Measurements from ENCODE around the gene ZZZ3. TPM values are rescaled to one million over a fixed set of nuclear protein-coding genes. Genes with fewer than 3 reads are reported as not detected.
A peak's percentile ranks its signal among the peaks of the same experiment; 100 is the strongest.

ZZZ3 gene
- 72.6 and 117 TPM in 2 replicates for total RNA-seq (2014; rRNA removed; shearing (Covaris generic))
- polyA plus RNA-seq (2016; fragmentation: Nextera tagmentation; extraction: Ambion mirVana), result 42.4 and 43.8 TPM in 2 replicates

GRCh38 chr1:77682460-77683159 lies at the start of gene ZZZ3:
Gene ZZZ3, minus strand, starts transcription at chr1:77682658. Its CDS starts 49,304 bp downstream, at chr1:77633354.
- peak; percentile 96 for DNase-seq
- in situ Hi-C loops (cut with MboI), result loop anchor here (10.0 to 25.0 kb wide), 2 partner anchors 528 to 1520 kb away; no protein-coding TSS in a partner anchor
- Histone ChIP-seq H2AFZ (peak within 1 kb of the TSS; percentile 91), H3K27ac (peak within 1 kb of the TSS; percentile 96), H4K20me1 (ENCODE audit: insufficient read depth) (peaks cover 10% of the 10 kb centered on the region; the same call in 1 of the 2 replicates), H3K9me3 (ENCODE audit: low read depth) (no peaks in the 10 kb centered on the region), H3F3A (ENCODE audit: insufficient read depth) (peaks cover 47% of the 10 kb centered on the region), H3K4me1 (ENCODE audit: insufficient read depth) (peaks cover 48% of the 10 kb centered on the region), H3K4me2 (ENCODE audit: unreplicated experiment) (peak within 1 kb of the TSS; percentile 93), H3K4me3 (peak within 1 kb of the TSS; percentile 99), H3K9me2 (ENCODE audit: insufficient read depth) (no peaks in the 10 kb centered on the region), H3K27me3 (replicated peaks; ENCODE audit: insufficient read depth) (no peaks in the 10 kb centered on the region), H3K9ac (peak within 1 kb of the TSS; percentile 93), H3K36me3 (ENCODE audit: low read depth) (no peaks in the 10 kb centered on the region), H3K79me2 (ENCODE audit: insufficient read depth) (peaks cover 48% of the 10 kb centered on the region)
- 1% methylated on average over 33 to 41 of the region's 56 CpGs for WGBS, 2 experiments (ENCODE audit: low coverage in 1 of 2, low lambda C conversion rate in 2 of 2, missing lambda C conversion rate in 2 of 2)
- TF ChIP-seq EZH2phosphoT487 (IDR thresholded peaks at IDR 0.05; ENCODE audit: insufficient read depth, low read depth) (no peak), EZH2 (IDR thresholded peaks at IDR 0.05; ENCODE audit: insufficient read depth, poor library complexity, severe bottlenecking) (no peak)

GRCh38 chr1:77732090-77732489 lies 49.6 kb upstream of the ZZZ3 start:
- peaks cover 45% of the 10 kb centered on the region for H3K36me3 ChIP-seq (ENCODE audit: low read depth)
- H3K4me3 ChIP-seq, result no peak overlapping the region
- no peak overlapping the region for H2AFZ ChIP-seq
- H3K27me3 ChIP-seq (replicated peaks; ENCODE audit: insufficient read depth), result no peaks in the 10 kb centered on the region
- TF ChIP-seq EZH2 (IDR thresholded peaks at IDR 0.05; ENCODE audit: insufficient read depth, poor library complexity, severe bottlenecking) (no peak), EZH2phosphoT487 (IDR thresholded peaks at IDR 0.05; ENCODE audit: insufficient read depth, low read depth) (no peak)
- no peak overlapping the region for H3K27ac ChIP-seq
- no peaks in the 10 kb centered on the region for H3K4me1 ChIP-seq (ENCODE audit: insufficient read depth)
- no peaks in the 10 kb centered on the region for H3K9me3 ChIP-seq (ENCODE audit: low read depth)
- DNase-seq, result no peak
- WGBS, 2 experiments (ENCODE audit: low coverage in 1 of 2, low lambda C conversion rate in 2 of 2, missing lambda C conversion rate in 2 of 2), result 100% methylated on average over 1 of the region's 1 CpG
- peaks cover 35% of the 10 kb centered on the region for H3K79me2 ChIP-seq (ENCODE audit: insufficient read depth)
- no peaks in the 10 kb centered on the region for H3F3A ChIP-seq (ENCODE audit: insufficient read depth)
- in situ Hi-C loops (cut with MboI), result no loop called here
- no peak overlapping the region for H3K9ac ChIP-seq
- H3K9me2 ChIP-seq (ENCODE audit: insufficient read depth), result no peaks in the 10 kb centered on the region
- H4K20me1 ChIP-seq (ENCODE audit: insufficient read depth), result no peaks in the 10 kb centered on the region
- H3K4me2 ChIP-seq (ENCODE audit: unreplicated experiment), result no peak overlapping the region

GRCh38 chr1:77725706-77726105 lies 43.2 kb upstream of the ZZZ3 start:
- TF ChIP-seq EZH2 (IDR thresholded peaks at IDR 0.05; ENCODE audit: insufficient read depth, poor library complexity, severe bottlenecking) (no peak), EZH2phosphoT487 (IDR thresholded peaks at IDR 0.05; ENCODE audit: insufficient read depth, low read depth) (no peak)
- no peak for DNase-seq
- Histone ChIP-seq H3K9me2 (ENCODE audit: insufficient read depth) (no peaks in the 10 kb centered on the region), H3K36me3 (ENCODE audit: low read depth) (peaks cover 79% of the 10 kb centered on the region), H3K27me3 (replicated peaks; ENCODE audit: insufficient read depth) (no peaks in the 10 kb centered on the region), H4K20me1 (ENCODE audit: insufficient read depth) (no peaks in the 10 kb centered on the region), H3F3A (ENCODE audit: insufficient read depth) (0 out of 2 replicates have a peak, but pooled peaks cover 6% of the 10 kb centered on the region), H3K4me3 (no peak overlapping the region), H3K27ac (no peak overlapping the region), H2AFZ (no peak overlapping the region), H3K79me2 (ENCODE audit: insufficient read depth) (peaks cover 6% of the 10 kb centered on the region; the same call in 1 of the 2 replicates), H3K4me2 (ENCODE audit: unreplicated experiment) (no peak overlapping the region), H3K4me1 (ENCODE audit: insufficient read depth) (no peaks in the 10 kb centered on the region), H3K9me3 (ENCODE audit: low read depth) (no peaks in the 10 kb centered on the region), H3K9ac (no peak overlapping the region)
- in situ Hi-C loops (cut with MboI), result no loop called here
- 97 to 98% methylated on average over 4 of the region's 4 CpGs for WGBS, 2 experiments (ENCODE audit: low coverage in 1 of 2, low lambda C conversion rate in 2 of 2, missing lambda C conversion rate in 2 of 2)

GRCh38 chr1:77718181-77718580 lies 35.7 kb upstream of the ZZZ3 start:
- in situ Hi-C loops (cut with MboI), result no loop called here
- no peak overlapping the region for H3K4me3 ChIP-seq
- no peak overlapping the region for H3K9ac ChIP-seq
- H3K4me2 ChIP-seq (ENCODE audit: unreplicated experiment), result no peak overlapping the region
- peaks cover 59% of the 10 kb centered on the region for H3K36me3 ChIP-seq (ENCODE audit: low read depth)
- no peak for DNase-seq
- 97 to 99% methylated on average over 2 of the region's 2 CpGs for WGBS, 2 experiments (ENCODE audit: low coverage in 1 of 2, low lambda C conversion rate in 2 of 2, missing lambda C conversion rate in 2 of 2)
- H4K20me1 ChIP-seq (ENCODE audit: insufficient read depth), result no peaks in the 10 kb centered on the region
- no peaks in the 10 kb centered on the region for H3K9me2 ChIP-seq (ENCODE audit: insufficient read depth)
- H3F3A ChIP-seq (ENCODE audit: insufficient read depth), result 0 out of 2 replicates have a peak, but pooled peaks cover 8% of the 10 kb centered on the region
- H3K9me3 ChIP-seq (ENCODE audit: low read depth), result no peaks in the 10 kb centered on the region
- no peaks in the 10 kb centered on the region for H3K79me2 ChIP-seq (ENCODE audit: insufficient read depth)
- H2AFZ ChIP-seq, result no peak overlapping the region
- H3K27me3 ChIP-seq (replicated peaks; ENCODE audit: insufficient read depth), result no peaks in the 10 kb centered on the region
- no peaks in the 10 kb centered on the region for H3K4me1 ChIP-seq (ENCODE audit: insufficient read depth)
- no peak overlapping the region for H3K27ac ChIP-seq
- no peak for TF ChIP-seq EZH2 (IDR thresholded peaks at IDR 0.05; ENCODE audit: insufficient read depth, poor library complexity, severe bottlenecking)
- TF ChIP-seq EZH2phosphoT487 (IDR thresholded peaks at IDR 0.05; ENCODE audit: insufficient read depth, low read depth), result no peak

Measured in GM23248 (cell line).